GM19240 (cell line): ENCODE results near the gene ANKS3.

ENCODE experiments used
- DNase-seq: peaks from one replicate; pipeline ENCODE4 v3.0.0; 2011; ENCODE audit warnings: low spot score; ENCODE audit not compliant: insufficient read length

Gene ANKS3

DNA sequence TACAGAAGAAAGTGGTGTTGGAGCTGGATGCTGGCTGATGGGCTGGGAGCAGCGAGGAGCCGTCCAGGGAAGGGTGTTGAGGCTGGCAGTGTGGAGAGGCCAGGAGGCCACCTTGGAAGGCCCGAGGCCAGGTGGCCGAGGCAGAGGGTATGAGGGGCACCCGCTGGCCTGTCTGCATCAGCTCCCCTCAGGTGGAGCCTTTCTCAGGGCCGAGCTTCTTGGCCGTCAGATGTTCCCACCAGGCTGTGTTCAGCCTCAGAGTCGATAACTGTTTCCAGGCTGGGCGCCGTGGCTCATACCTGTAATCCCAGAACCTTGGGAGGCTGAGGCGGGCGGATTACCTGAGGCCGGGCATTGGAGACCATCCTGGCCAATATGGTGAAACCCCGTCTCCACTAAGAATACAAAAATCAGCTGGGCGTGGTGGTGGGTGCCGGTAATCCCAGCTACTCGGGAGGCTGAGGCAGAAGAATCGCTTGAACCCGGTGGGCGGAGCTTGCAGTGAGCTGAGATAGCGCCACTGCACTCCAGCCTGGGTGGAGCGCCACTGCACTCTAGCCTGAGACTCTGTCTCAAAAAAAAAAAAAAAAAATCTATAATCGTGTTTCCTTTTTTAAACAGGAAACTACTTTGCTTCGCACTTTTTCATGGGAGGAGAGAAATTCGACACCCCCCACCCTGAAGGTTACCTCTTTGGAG, 84.2 kb downstream of the ANKS3 start:
- DNase-seq = no peak

DNA sequence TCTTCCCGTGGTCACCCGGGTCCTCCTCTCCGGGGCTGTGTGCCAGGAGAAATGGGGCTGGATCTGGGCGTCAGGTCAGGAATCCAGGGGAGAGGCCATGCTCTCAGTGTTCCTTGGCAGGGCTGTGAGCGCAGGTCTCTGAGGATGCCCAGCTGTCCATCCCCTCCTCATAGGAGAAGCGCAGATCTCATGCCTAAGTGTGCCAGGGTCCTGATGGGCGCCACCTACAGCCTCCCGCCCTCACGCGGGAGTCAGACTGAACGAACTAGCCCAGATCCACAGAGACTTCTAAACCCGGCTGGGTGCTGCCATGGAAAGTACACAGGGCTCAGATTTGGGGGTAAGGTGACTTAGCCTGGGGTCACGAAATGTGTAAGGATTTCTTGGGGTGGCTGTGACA, 85.2 kb downstream of the ANKS3 start:
- no peak for DNase-seq

DNA sequence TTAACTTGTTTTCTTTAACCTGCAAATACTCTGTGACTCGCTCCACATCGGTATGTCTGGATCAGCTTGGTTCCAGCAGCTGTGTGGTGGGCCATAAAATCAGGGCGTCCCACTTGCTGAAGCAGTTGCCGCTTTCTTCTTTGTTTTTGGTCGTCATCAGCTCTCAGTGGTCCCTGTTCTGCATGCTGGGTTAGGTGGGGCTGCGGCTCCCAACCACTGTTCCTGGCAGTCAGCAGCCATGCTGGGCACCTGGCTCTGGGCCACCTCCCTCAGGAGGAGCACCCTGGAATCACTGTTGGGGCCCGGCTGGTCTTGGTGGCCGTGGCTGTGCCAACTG, 86.5 kb downstream of the ANKS3 start:
- DNase-seq = no peak

DNA sequence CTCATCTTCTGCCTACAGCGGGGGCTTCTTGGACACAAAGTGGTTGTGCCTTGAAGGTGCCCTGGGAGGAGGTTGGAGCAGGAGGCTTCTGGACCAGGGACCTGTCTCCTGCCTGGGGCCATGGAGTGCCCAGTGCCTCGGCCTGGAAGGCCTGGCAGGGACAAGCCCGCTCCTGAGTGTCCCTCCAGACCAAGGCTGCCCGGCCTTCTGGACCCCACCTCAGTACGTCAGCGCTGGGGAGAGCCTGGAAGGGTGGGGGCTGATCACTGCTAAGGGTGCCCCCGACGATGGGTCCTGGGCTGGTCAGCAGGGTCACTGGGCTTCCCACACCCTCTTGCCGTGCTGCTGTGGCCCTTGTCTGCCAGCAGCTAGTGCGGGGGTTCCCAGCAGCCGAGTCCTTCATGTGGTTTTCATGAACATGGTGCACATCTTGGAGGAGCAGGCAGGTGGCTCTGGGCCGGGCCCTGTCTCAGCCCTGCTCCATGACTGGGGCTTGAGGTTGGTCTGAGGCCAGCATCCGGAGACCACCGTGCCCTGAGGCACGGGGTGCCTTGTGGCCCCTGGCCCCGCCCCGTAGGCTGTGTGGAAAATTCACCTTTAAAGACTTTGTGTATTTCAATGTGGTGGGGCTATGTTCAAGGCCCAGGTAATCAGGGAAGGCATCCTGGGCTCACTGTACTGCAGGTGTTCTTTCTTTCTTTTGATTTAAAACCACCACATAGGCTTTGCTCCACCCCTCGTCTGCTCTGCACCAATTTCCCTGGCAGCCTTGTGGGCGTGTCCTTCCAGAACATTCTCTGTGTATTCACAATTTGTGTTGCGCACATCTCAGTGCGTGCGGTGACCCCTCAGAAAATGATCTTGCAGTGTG, 87.1 kb downstream of the ANKS3 start:
- no peak for DNase-seq
